ENCODE data around the gene GPR55.

GPR55 gene

DNA sequence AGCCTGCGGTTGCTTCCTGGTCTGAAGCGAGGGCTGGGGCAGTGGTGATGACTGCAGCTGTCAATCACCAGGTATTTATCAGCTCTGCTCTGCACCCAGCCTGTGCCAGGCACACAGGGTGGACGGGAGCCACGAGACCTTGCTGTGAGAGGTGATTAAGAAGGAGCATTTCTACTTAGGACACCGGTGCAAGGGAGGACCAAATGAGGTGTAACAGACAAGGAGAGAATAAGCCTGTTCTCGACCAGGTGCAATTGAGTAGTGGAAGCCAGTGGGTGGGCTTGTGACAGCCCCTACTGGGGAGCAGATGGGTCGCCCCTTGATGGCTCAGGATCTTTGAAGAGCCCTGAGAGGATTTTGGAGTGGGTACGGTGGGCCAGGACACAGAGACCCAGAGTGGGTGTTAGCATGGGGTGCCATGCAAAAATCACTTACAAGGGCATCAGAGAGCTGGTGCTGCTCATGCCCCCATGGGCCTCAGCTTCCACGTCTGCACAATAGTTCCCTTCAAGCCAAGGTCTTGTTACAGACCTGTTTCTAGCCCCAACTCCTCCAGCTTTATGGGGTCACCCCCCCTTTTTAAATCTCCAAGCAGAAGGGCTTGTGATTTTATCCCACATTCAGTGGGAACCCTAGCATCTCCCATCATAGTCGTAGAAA is 24.6 kb downstream of the GPR55 start:
- no peak for DNase-seq (ENCODE audit: low read depth)

DNA sequence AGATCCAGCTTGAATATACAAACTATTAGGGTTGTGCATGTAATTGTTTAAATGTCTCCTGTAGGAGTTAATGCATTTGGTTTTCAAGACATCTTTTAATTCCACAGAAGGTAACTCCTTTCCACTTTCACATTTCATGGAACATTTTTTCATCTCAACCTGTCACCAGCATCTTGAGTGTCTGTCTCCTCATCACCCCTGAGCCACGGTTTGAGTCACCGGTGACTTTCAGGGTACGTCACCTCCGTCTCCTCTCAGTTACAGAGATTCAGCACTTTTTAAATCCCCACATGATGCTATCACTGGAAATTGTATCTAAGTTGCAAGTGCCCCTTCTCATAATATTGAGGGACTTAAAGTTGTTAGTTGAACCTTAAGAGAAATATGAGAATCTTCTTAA is 25.3 kb downstream of the GPR55 start:
- DNase-seq (ENCODE audit: low read depth), result no peak

DNA sequence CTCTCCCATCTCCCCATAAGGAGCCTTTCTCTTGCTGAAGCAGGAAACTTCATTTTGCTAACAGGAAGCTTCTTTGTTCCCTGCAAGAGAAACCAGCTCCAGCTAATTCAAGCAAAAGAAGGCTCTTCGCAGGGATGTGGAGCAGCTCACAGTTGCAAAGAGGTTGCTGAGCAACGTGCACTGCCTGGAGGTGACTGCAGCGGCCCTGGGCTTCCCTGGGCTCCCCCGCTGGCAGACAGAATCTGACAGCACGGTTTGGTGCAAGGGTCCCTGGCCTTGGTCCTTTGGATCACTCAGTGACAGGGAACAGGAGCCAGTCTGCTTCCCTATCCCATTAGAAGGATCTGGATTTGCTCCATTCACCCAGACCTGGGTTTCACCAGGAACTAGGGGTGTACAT is 25.8 kb downstream of the GPR55 start:
- no peak for DNase-seq (ENCODE audit: low read depth)

DNA sequence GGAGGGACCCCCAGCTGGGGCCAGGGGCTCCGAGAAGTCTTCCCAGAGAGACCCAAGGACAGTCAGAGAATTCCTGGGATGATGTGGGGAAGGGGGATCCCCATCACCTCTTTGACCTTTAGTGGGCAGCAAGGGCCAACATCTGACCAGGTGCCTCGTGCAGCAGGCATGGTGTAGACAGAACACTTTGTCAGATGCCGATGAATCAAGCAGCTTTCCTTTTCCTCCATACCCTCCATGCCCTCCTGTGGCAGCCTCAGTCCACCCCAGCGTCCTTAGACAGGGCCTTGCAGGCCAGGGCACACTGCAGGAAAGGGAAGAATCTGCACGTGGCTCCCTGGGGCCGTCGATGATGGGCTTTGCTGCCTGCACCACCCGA is 26.3 kb downstream of the GPR55 start:
- DNase-seq (ENCODE audit: low read depth), result no peak

- DNase-seq (ENCODE audit: low read depth), result no peak
Observed at GRCh38 chr2:230898016-230898712, 26.9 kb downstream of the GPR55 start.

GRCh38 chr2:230896346-230897115 is 28.5 kb downstream of the GPR55 start:
- DNase-seq (ENCODE audit: low read depth), result no peak

GRCh38 chr2:230895536-230896345 is 29.3 kb downstream of the GPR55 start:
- no peak for DNase-seq (ENCODE audit: low read depth)

DNA sequence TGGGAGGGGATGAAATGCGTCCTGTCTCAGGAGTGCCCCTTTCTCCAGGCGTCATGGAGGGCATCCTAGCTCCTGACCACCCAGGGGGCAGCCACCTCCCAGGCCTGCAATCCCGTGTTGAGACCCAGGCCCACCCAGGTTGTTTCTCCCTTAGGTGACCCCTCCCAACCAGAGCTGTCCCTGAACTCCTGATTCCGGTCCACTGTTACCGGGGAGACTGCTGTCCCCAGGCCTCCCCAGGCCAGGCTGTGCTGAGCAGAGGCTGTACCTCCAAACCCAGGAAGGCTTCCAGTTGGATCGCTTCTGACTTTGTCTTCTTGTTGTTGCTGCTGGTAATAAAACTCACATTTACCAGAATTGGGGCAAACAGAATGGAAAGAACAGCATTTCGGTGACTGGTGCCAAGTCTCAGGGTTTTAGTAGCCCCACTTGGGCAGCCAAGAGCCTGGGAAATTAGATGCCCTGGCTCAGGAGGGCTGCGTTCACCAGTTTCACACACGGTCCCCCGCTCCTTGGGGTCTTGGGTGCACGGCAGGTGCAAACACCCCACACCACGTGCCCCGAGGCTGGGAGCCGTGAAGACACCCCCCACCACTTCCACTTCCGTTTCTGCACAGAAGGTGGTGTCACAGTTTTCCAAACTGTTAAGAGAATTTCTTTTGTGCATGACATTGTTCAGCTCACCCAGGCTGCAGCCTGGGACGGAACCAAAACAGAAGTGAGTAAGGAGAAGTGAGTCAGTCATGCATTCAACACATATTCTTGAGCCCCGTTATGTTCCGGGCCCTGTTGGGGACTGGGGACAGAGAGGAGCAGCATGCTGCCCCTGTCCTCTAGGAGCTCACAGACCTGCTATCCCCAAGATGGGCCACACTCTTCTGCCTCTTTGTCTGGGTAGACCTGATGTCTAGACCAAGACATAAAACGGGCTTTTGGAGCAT is 30.9 kb downstream of the GPR55 start:
- DNase-seq (ENCODE audit: low read depth), result no peak

DNA sequence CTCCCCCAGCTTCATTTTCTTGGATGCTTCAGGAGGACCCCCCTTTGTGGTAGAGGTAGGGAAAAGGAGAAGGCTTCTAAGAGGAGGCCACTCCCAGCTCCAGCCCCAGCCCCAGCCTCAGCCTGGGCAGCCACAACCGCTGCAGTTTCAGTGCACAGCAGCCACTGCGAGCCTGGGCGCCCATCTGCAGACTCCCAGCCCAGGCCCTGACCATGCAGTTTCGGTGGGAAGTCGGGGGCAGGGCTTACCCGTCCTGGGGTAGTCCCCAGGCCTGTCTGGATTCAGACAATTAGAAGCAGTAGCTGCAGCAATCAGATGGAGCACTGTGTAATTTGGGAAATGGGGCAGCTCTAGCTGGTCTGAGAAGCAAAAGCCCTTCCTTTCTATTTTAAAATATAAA is 31.7 kb downstream of the GPR55 start:
- DNase-seq (ENCODE audit: low read depth), result no peak

GRCh38 chr2:230891509-230891908 is 33.5 kb downstream of the GPR55 start:
- DNase-seq (ENCODE audit: low read depth), result no peak

DNA sequence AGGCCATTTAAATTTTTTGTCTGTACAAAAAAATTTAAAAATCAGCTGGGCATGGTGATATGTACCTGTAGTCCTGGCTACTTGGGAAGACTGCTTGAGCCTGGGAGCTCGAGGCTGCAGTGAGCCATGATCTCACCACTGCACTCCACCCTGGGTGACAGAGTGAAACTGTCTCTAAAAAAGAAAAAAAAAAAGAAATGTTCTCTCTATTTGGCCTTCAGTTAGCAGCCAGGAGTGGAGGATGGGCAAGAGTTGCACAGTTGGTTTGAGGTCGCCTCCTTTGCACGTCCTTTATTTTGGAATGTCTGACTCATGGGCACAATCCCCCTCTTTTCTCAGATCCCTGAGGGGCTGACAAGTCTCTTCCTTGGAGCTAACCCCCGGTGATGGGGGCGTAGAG is 34.0 kb downstream of the GPR55 start:
- DNase-seq (ENCODE audit: low read depth), result no peak

GRCh38 chr2:230890646-230891045 is 34.4 kb downstream of the GPR55 start:
- DNase-seq (ENCODE audit: low read depth), result no peak

GRCh38 chr2:230889911-230890601 is 35.0 kb downstream of the GPR55 start:
- DNase-seq (ENCODE audit: low read depth), result no peak

GRCh38 chr2:230888824-230889400 is 36.1 kb downstream of the GPR55 start:
- DNase-seq (ENCODE audit: low read depth), result no peak

DNA sequence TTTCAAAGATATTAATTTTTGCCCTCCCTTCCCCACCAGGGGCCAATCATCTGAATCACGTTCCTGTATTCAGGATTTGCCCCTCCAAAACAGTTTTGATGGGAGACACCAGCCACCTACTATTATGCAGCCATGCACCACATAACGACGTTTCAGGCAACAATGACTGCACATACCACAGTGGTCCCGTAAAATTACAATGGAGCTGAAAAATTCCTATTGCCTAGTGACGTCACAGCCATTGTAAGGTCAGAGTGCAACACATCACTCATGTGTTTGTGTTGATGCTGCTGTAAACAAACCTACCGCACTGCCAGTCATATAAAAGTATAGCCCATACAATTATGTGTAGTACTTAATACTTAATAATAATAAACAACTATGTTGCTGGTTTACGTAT is 37.7 kb downstream of the GPR55 start:
- no peak for DNase-seq (ENCODE audit: low read depth)

GRCh38 chr2:230886671-230887071 is 38.4 kb downstream of the GPR55 start:
- no peak for DNase-seq (ENCODE audit: low read depth)

DNA sequence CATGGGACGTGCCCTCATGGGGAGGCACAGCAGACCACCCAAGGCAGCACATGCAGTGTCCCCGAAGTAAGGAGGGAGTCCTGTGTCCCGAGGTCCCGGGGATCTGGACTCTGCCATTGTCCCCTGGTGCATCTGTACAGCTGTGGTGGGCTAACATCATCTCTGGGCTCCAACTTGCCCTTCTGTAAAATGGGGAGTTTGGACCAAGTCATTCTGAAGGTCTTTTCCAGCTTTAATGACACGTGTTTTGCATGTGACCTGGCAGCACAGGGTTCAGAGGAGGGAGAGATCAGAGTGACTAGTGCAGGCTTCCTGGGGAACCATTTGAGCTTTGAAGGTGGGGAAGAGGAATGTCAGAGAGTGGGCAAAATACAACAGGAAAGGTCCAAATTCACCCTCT is 38.8 kb downstream of the GPR55 start:
- no peak for DNase-seq (ENCODE audit: low read depth)

DNA sequence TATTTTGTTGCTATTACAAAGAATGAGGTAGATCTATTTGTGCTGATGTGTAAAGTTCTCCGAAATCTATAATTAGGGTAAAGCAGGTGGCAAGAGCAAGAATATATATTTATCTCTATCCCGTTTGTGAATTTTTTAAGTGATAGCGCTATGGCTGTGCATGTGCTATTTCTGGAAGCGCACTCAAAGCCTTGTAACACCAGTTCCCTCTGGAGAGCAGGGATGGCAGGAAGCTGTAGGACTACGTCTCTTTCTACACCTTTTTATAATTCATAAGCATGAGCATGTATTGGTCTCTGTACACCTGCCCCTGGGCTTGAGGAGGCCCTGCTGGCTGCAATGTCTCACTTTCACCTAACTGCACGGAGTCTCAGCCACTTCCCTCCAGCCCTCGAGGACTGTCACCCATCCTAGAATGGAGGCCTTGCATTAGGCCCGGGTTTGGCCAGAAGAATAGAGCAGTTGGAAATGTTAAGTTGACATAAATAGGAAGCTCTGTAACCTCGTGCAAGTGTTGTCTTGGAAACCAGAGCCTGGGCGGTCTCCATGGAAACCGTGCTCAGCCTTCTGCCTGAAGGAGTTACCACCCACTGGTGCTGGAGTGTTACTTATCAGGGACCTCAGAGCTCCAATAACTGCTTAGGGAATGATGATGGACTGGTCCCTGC is 39.4 kb downstream of the GPR55 start:
- no peak for DNase-seq (ENCODE audit: low read depth)

DNA sequence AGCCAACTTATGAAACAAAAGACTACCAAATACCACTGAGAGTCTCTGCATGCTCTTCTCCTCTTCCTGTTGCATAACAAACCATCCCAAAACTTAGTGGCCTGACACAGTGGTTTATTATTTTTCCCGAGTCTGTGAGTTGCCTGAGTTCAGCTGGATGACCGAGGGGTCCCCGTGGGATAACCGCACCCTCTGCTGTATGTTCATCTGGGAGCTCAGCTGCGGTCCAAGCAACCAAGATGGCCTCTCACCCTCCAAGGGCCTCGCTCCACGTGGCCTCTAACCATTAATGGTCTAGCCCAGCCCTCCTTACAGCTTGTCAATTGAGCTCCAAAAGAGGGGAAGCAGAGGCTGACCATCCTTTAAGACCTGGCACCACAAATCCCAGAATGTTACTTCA is 43.2 kb downstream of the GPR55 start:
- DNase-seq (ENCODE audit: low read depth), result no peak

DNA sequence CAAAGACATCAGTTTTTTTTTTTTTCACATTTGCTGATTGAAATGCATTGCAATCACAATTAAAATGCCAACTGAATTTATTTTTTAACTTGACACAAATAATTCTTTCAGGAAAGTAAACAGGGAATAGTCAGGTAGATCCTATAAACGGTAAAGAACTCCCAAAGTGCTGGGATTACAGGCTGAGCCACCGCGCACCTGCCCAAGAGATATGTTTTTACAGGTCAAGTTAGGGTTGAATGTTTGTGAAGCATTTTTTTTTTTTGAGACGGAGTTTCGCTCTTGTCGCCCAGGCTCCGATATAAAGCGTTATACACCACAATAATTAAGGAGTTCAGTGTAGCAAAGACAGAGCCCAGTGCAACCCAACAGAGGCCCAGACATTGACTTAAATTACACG is 45.2 kb downstream of the GPR55 start:
- no peak for DNase-seq (ENCODE audit: low read depth)

All from HS-27A (cell line).